Activated naive CD4-positive, alpha-beta T cell treated with anti-CD3 and anti-CD28 coated beads, Interleukin-2, amount 50 U/mL, for 72 hours (primary cell): ENCODE measurements around the gene RNF13. TPM values are rescaled to one million over a fixed set of nuclear protein-coding genes. Genes with fewer than 3 reads are reported as not detected.
"Not testable (repeated sequence)": the region's sequence is repeated elsewhere in the genome, so short reads cannot be mapped to it uniquely, and the experiment has no call there.

Experiments
- ATAC-seq, 2 donors: fragments of 150-1000 bp; cut with Tn5 transposase; 2 replicates each; pipeline ENCODE4 v1.10.0; 2021; ENCODE audit warnings: mild to moderate bottlenecking in 2 of 2, moderate library complexity in 2 of 2
- DNase-seq, 2 donors: peaks; one replicate each; pipeline ENCODE4 v3.0.0; 2021 to 2022; ENCODE audit warnings: low spot score in 2 of 2
- H3K27ac Mint-ChIP-seq, 2 donors: one replicate each; pipeline ENCODE4 v1.8.0; 2022; ENCODE audit warnings: mild to moderate bottlenecking in 2 of 2, mixed read lengths in 2 of 2
- H3K36me3 Mint-ChIP-seq, 2 donors: one replicate each; pipeline ENCODE4 v1.8.0; 2022; ENCODE audit warnings: mixed read lengths in 2 of 2
- H3K9me3 Mint-ChIP-seq, 2 donors: one replicate each; pipeline ENCODE4 v1.8.0; 2022; ENCODE audit warnings: mixed read lengths in 2 of 2
- total RNA-seq, 2 donors: library from RNA; stranded (reverse); gene quantifications; one replicate each; pipeline ENCODE4 v1.2.3, GENCODE V29; 2022

The RNF13 gene
- total RNA-seq, 2 donors from 2014 or later: 24.2 to 27.7 TPM

GRCh38 chr3:149942409-149942808, 129.4 kb downstream of the RNF13 start:
- H3K36me3 Mint-ChIP-seq: peaks cover 21 to 27% of the 10 kb centered on the region in 2 donors
- ATAC-seq (no peak), DNase-seq (no peak)
- no peaks in the 10 kb centered on the region for H3K9me3 Mint-ChIP-seq
- no peak overlapping the region for H3K27ac Mint-ChIP-seq

DNA sequence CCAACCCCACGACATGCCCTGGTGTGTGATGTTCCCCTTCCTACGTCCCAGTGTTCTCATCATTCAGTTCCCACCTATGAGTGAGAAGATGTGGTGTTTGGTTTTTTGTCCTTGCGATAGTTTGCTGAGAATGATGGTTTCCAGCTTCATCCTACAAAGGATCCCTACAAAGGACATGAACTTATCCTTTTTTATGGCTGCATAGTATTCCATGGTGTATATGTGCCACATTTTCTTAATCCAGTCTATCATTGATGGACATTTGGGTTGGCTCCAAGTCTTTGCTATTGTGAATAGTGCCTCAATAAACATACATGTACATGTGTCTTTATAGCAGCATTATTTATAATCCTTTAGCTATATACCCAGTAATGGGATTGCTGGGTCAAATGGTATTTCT, 131.0 kb downstream of the RNF13 start:
- peaks cover 21 to 27% of the 10 kb centered on the region in 2 donors for H3K36me3 Mint-ChIP-seq
- not testable (repeated sequence) for H3K9me3 Mint-ChIP-seq

DNA sequence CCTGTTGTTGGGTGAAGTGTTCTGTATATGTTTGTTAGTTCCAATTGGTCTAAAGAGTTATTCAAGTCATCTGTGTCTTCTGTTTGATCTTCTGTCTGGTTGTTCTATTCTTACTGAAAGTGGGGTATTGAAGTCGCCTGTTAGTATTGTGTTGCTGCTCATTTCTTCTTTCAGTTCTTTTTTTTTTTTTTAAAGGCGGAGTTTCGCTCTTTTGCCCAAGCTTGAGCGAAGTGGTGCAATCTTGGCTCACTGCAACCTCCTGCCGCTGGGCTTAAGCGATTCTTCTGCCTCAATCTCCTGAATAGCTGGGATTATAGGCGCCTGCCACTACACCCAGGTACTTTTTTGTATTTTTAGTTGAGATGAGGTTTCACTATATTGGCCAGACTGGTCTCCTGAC, 134.2 kb downstream of the RNF13 start:
- H3K27ac Mint-ChIP-seq: no peak overlapping the region
- ATAC-seq (no peak), DNase-seq (no peak)
- peaks cover 13 to 17% of the 10 kb centered on the region in 2 donors for H3K36me3 Mint-ChIP-seq
- H3K9me3 Mint-ChIP-seq: no peaks in the 10 kb centered on the region

More for the DNA sequence above, 131.0 kb downstream of the RNF13 start:
- H3K27ac Mint-ChIP-seq, DNase-seq, ATAC-seq: not testable (repeated sequence)

DNA sequence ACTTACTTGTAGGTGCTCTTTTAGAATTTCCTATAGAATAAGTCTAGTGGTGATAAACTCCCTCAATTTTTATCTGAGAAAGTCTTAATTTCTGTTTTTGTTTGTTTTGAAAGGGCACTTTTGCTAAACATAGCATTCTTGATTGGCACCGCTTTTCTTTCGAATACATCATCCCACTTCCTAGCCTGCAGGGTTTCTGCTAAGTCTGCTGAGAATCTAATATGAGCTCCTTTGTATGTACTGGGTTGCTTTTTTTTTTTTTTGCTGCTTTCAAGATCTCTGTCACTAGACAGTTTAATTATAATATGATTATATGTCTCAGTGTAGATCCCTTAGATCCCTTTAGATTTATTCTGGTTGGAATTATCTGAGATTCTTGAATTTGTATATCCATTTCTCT, 136.2 kb downstream of the RNF13 start:
- H3K27ac Mint-ChIP-seq: no peak overlapping the region
- ATAC-seq (no peak), DNase-seq (no peak)
- H3K9me3 Mint-ChIP-seq: no peaks in the 10 kb centered on the region
- H3K36me3 Mint-ChIP-seq: peaks cover 6 to 7% of the 10 kb centered on the region in 2 donors

GRCh38 chr3:149954812-149955211, 141.8 kb downstream of the RNF13 start:
- Mint-ChIP-seq H3K36me3 (no peaks in the 10 kb centered on the region), H3K9me3 (no peaks in the 10 kb centered on the region), H3K27ac (no peak overlapping the region)
- ATAC-seq (no peak), DNase-seq (no peak)

DNA sequence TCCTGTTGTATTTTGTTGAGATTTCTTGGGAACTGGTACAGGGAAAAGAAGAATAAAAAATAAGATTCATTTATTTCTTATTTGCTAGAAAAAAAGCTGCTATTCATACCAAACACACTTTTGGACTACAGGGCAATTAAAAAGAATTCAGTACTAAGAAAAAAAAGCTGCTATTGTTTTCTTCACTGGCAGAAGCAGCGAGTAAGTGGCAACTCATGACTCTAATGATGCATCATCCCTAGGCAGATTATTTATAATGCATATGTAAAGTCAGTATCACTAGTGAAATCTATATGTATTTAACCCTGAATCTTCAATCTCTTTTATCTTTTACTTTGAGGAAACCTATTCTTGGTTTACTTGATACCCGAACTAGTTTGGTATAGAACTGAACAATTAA, 142.4 kb downstream of the RNF13 start:
- ATAC-seq: no peak
- H3K27ac Mint-ChIP-seq: no peak overlapping the region
- no peaks in the 10 kb centered on the region for H3K9me3 Mint-ChIP-seq
- H3K36me3 Mint-ChIP-seq: peaks cover 0 to under 1% of the 10 kb centered on the region in 2 donors
- DNase-seq: no peak

DNA sequence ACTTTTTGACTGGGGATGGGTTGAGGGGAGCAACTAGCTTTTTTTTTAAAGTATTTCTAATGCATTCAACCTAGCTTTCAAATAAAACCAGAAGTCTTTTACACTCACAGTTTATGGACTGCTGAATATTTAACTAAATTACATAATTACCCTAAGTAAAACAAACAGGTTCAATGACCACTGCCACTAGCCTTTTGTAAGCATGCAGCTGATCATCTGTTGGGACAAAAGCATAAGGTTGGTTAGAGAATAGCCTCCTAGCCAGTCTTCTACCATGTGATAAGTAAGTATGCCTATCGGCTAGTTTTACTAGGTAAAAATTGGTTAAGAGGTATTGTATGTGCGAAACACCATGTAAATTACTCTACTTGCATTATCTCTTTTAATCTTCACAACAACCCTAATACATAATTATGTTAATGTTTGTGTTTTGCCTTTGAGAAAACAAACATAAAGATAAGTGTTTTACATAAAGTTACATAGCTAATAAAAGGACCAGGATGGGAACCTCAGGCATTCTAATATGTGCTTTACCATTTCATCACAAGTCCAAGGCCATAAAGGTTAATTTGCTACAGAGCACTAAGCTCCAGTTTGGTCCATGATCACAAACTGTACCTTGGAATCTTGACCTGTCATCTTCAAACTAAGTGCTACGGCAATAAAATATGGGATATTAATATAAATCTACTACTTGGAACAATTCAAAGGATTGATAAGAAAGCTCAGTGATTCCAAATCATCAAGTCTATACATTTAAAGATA, 144.5 kb downstream of the RNF13 start:
- no peak overlapping the region for H3K27ac Mint-ChIP-seq
- no peak for ATAC-seq
- no peaks in the 10 kb centered on the region for H3K9me3 Mint-ChIP-seq
- no peak for DNase-seq
- peaks cover 0 to 4% of the 10 kb centered on the region in 2 donors for H3K36me3 Mint-ChIP-seq

DNA sequence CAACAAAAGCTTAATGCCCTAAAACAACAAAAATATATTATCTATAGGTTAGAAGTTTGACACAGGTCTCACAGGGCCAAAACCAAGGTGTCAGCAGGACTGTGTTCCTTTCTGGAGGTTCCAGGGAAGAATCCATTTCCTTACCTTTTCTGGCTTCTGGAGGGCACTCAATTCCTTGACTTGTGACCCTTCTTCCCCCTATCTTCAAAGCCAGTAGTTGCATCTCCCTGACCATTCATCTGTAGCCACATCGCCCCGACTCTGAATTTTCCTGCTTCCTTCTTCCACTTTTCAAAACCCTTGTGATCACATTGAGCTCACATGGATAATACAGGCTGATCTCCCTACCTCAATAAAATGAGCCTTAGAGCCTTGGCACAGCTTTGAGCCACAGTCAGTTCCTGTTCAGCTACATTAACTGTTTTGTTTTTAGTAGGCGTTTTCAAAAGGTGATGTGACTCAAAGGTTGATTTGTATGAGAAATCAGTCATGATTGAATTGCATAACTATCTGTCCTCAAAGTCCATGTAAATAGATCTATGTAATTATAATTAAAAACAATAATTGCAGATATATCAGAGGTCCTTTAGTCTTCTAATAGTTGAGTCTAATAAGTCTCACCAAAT, 145.3 kb downstream of the RNF13 start:
- Mint-ChIP-seq H3K36me3 (peaks cover 0 to 4% of the 10 kb centered on the region in 2 donors), H3K9me3 (no peaks in the 10 kb centered on the region), H3K27ac (no peak overlapping the region)
- no peak for DNase-seq
- ATAC-seq: peak in 1 of 2 donors; percentile 80

- no peak overlapping the region for H3K27ac Mint-ChIP-seq
- no peaks in the 10 kb centered on the region for H3K9me3 Mint-ChIP-seq
- H3K36me3 Mint-ChIP-seq: peaks cover 0 to 4% of the 10 kb centered on the region in 2 donors
- ATAC-seq: no peak
- no peak for DNase-seq
These were observed 146.4 kb downstream of the RNF13 start for GRCh38 chr3:149959443-149959842.

DNA sequence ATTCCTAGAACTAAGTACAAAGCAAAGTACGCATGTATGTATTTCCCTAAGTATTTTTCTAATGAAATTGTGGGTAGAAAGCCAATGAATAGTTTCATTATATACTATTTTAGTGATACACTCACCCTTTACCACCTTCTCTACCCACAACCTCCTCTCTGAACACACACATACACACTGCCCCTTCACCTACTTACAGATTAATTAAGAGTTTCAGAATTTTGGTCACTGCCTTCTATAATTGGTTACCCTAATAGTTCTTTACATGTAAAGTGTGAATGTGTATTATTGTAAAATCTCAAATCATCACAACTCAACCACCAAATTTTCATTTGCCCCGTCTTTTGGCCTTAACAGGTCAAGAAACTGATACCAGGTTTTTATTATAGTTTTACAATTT, 150.5 kb downstream of the RNF13 start:
- Mint-ChIP-seq H3K9me3 (no peaks in the 10 kb centered on the region), H3K36me3 (peaks cover 0 to 4% of the 10 kb centered on the region in 2 donors), H3K27ac (no peak overlapping the region)
- no peak for DNase-seq
- ATAC-seq: no peak

GRCh38 chr3:149964291-149964690, 151.3 kb downstream of the RNF13 start:
- peaks cover 0 to 4% of the 10 kb centered on the region in 2 donors for H3K36me3 Mint-ChIP-seq
- ATAC-seq (no peak), DNase-seq (no peak)
- no peak overlapping the region for H3K27ac Mint-ChIP-seq
- no peaks in the 10 kb centered on the region for H3K9me3 Mint-ChIP-seq

DNA sequence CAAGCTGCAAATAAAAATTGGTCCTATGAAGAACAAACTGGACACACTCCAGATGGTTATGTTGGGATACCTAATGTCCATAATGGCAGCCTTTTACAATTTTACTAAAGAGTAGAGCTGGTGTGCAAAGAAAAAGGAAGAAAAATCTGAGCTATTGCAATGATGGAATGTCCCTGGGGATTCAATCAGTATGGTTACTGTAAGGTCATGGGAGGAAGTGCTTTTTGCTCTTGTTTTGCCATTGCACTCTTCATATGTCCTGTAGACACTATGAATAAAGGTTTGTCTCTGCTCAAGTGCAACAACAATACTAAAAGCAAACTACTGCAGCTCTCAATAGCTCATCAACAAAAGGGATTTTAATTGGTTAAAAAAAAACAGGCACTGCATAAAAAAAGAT, 152.3 kb downstream of the RNF13 start:
- no peak for DNase-seq
- Mint-ChIP-seq H3K36me3 (peaks cover 0 to 4% of the 10 kb centered on the region in 2 donors), H3K27ac (no peak overlapping the region), H3K9me3 (no peaks in the 10 kb centered on the region)
- no peak for ATAC-seq

- no peaks in the 10 kb centered on the region for H3K9me3 Mint-ChIP-seq
- peaks cover 5 to 6% of the 10 kb centered on the region in 2 donors for H3K36me3 Mint-ChIP-seq
- H3K27ac Mint-ChIP-seq: no peak overlapping the region
- no peak for DNase-seq
- no peak for ATAC-seq
These were observed 154.2 kb downstream of the RNF13 start for GRCh38 chr3:149967086-149967685.

DNA sequence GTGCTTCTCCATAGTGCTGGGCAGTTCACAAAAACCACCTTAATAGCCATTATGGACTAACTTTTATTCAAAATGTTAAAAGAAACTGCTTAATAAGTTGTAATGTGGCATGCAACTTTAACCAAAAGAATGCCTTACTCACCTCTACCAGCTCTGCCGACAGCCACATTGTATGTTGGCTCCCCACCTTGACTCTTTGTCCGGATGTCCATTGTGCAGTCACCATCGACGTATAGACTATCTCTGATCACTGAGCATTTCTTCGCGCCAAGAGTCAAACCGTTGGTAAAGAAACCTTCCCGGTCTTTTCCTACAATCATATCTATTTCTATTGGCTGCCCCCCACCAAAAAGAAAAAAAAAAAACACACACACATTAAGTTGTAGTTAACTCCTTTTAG, 155.2 kb downstream of the RNF13 start:
- H3K36me3 Mint-ChIP-seq: peaks cover 5 to 6% of the 10 kb centered on the region in 2 donors
- no peak for ATAC-seq
- DNase-seq: no peak
- no peak overlapping the region for H3K27ac Mint-ChIP-seq
- no peaks in the 10 kb centered on the region for H3K9me3 Mint-ChIP-seq

DNA sequence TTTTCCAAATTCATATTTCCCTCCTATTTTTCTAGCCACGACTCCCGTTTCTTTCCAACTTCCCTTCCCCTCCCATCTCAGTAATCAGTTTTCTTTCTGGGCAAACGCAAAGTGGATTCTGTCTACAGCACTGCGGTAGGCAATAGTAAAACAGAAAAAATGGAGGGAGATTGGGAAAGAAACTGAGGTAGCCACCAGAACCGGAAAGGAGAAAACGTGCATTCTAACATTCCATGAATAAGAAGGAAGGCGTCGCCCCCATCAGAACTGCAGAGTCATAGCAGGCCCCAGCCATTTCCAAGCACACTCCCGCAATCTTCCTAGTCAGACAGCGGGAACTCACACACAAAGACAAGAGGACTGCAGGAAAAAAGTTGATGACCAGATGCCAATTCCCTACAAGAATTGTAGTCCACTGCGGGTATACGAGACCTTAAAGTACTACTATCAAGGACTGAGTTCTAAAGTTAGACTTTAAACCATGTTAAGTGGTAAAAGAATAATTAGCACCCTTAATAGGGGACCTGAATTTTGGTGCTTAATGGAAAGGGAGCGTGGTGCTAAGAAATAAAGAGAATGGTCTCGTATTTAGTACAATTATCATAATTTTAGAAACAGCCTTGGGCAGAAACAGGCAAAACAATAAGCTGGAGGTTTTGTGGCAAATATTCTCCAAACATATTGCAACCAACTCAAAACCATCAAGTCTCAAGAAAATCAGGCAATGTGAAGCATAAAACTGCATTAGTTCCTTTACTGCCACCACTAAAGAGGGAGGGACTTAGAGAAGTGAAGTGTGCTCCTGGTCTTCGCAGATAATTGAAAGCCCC, 156.3 kb downstream of the RNF13 start:
- ATAC-seq (peak in 1 of 2 donors; percentile 8), DNase-seq (no peak)
- Mint-ChIP-seq H3K36me3 (peaks cover 5 to 6% of the 10 kb centered on the region in 2 donors), H3K9me3 (no peaks in the 10 kb centered on the region), H3K27ac (peak overlapping the region; percentile 45 to 57)

GRCh38 chr3:149969940-149970715, 157.1 kb downstream of the RNF13 start:
- Mint-ChIP-seq H3K9me3 (no peaks in the 10 kb centered on the region), H3K36me3 (peaks cover 5 to 6% of the 10 kb centered on the region in 2 donors), H3K27ac (peak overlapping the region; percentile 45 to 57)
- DNase-seq (peak; percentile 67 to 73), ATAC-seq (peak; percentile 70 to 72)
